HFFc6 (cell line): ENCODE results near the gene RSAD2. TPM values are rescaled to one million over a fixed set of nuclear protein-coding genes. Genes with fewer than 3 reads are reported as not detected.

Experiments
- DNase-seq: peaks from one replicate; pipeline ENCODE4 v3.0.0-alpha.2; 2018
- H3K27ac Mint-ChIP-seq: 2 replicates; pipeline ENCODE4 v1.8.0; 2020; ENCODE audit warnings: mild to moderate bottlenecking, mixed read lengths
- H3K27me3 Mint-ChIP-seq: 2 replicates; pipeline ENCODE4 v1.8.0; 2021; ENCODE audit warnings: mild to moderate bottlenecking, moderate library complexity, mixed read lengths; ENCODE audit not compliant: insufficient read depth
- H3K36me3 Mint-ChIP-seq: 2 replicates; pipeline ENCODE4 v1.8.0; 2021; ENCODE audit warnings: low read depth, mixed read lengths
- H3K4me1 Mint-ChIP-seq: 2 replicates; pipeline ENCODE4 v1.8.0; 2020; ENCODE audit warnings: low read depth, mixed read lengths
- H3K4me3 Mint-ChIP-seq: 2 replicates; pipeline ENCODE4 v1.8.0; 2020; ENCODE audit warnings: mild to moderate bottlenecking, moderate library complexity, mixed read lengths
- H3K9me3 Mint-ChIP-seq: 2 replicates; pipeline ENCODE4 v1.8.0; 2020; ENCODE audit warnings: mild to moderate bottlenecking, mixed read lengths
- CTCF ChIP-seq: fragments of 200-600 bp; sonication (generic); IDR thresholded peaks from 2 replicates; pipeline ENCODE4 v1.5.0; 2021; ENCODE audit warnings: antibody characterized with exemption, mild to moderate bottlenecking
- total RNA-seq, 6 experiments: library from RNA; stranded (reverse); fragmentation: NEBNext Ultra II Directional; extraction: Animal tissue kit (Norgen Biotek cat#: 25700); gene quantifications; 2 replicates in 1 of 6; 3 replicates in 5 of 6; pipeline ENCODE4 v1.2.3, GENCODE V29; 2021

Gene RSAD2
- total RNA-seq, 6 experiments from 2014 or later = not detected

- DNase-seq = no peak
- H3K27me3 Mint-ChIP-seq = no peaks in the 10 kb centered on the region; the same call in none of the 2 replicates
- no peaks in the 10 kb centered on the region; the same call in 1 of the 2 replicates for H3K36me3 Mint-ChIP-seq
- no peaks in the 10 kb centered on the region for H3K4me1 Mint-ChIP-seq
- no peak for TF ChIP-seq CTCF
- H3K4me3 Mint-ChIP-seq = no peak overlapping the region
- no peak overlapping the region for H3K27ac Mint-ChIP-seq
- H3K9me3 Mint-ChIP-seq = peaks cover 37% of the 10 kb centered on the region
Observed at GRCh38 chr2:6937157-6937556, 59.6 kb downstream of the RSAD2 start.

GRCh38 chr2:6937582-6937981 is 60.0 kb downstream of the RSAD2 start:
- DNase-seq = no peak
- Mint-ChIP-seq H3K27me3 (no peaks in the 10 kb centered on the region; the same call in none of the 2 replicates), H3K27ac (no peak overlapping the region), H3K36me3 (no peaks in the 10 kb centered on the region; the same call in 1 of the 2 replicates), H3K9me3 (peaks cover 39% of the 10 kb centered on the region), H3K4me1 (no peaks in the 10 kb centered on the region), H3K4me3 (no peak overlapping the region)
- TF ChIP-seq CTCF = no peak

- Mint-ChIP-seq H3K4me3 (no peak overlapping the region), H3K27ac (no peak overlapping the region), H3K36me3 (peaks cover 7% of the 10 kb centered on the region; the same call in 1 of the 2 replicates), H3K4me1 (no peaks in the 10 kb centered on the region), H3K27me3 (peaks cover 2% of the 10 kb centered on the region), H3K9me3 (peaks cover 50% of the 10 kb centered on the region)
- no peak for TF ChIP-seq CTCF
- DNase-seq = no peak
Observed at GRCh38 chr2:6939071-6939470, 61.5 kb downstream of the RSAD2 start.

GRCh38 chr2:6940820-6941219 is 63.2 kb downstream of the RSAD2 start:
- TF ChIP-seq CTCF = no peak
- Mint-ChIP-seq H3K4me1 (no peaks in the 10 kb centered on the region), H3K27ac (no peak overlapping the region), H3K4me3 (no peak overlapping the region), H3K9me3 (peaks cover 59% of the 10 kb centered on the region), H3K36me3 (peaks cover 7% of the 10 kb centered on the region; the same call in 1 of the 2 replicates), H3K27me3 (peaks cover 2% of the 10 kb centered on the region)
- DNase-seq = no peak

- peaks cover 53% of the 10 kb centered on the region for H3K9me3 Mint-ChIP-seq
- H3K27ac Mint-ChIP-seq = no peak overlapping the region
- DNase-seq = no peak
- no peaks in the 10 kb centered on the region for H3K4me1 Mint-ChIP-seq
- TF ChIP-seq CTCF = no peak
- peaks cover 2% of the 10 kb centered on the region for H3K27me3 Mint-ChIP-seq
- no peak overlapping the region for H3K4me3 Mint-ChIP-seq
- H3K36me3 Mint-ChIP-seq = peaks cover 7% of the 10 kb centered on the region; the same call in 1 of the 2 replicates
Observed at GRCh38 chr2:6941299-6942046, 63.9 kb downstream of the RSAD2 start.
